ENCODE measurements around the gene PLCB4. TPM values are rescaled to one million over a fixed set of nuclear protein-coding genes. Genes with fewer than 3 reads are reported as not detected.

Gene PLCB4
- total RNA-seq, 1 donor from 2014 or later = 549 TPM

- peak; percentile 72 for DNase-seq (ENCODE audit: low read depth)
Measured at GRCh38 chr20:9103955-9104354, 35.1 kb downstream of the PLCB4 start.

GRCh38 chr20:9108260-9108659, 39.4 kb downstream of the PLCB4 start:
- no peak for DNase-seq (ENCODE audit: low read depth)

GRCh38 chr20:9109566-9109965, 40.7 kb downstream of the PLCB4 start:
- no peak for DNase-seq (ENCODE audit: low read depth)

GRCh38 chr20:9110365-9110764, 41.5 kb downstream of the PLCB4 start:
- no peak for DNase-seq (ENCODE audit: low read depth)

- peak; percentile 55 for DNase-seq (ENCODE audit: low read depth)
Measured at GRCh38 chr20:9110916-9111432, 42.1 kb downstream of the PLCB4 start.

GRCh38 chr20:9112541-9113515, 43.9 kb downstream of the PLCB4 start:
- peak; percentile 93 for DNase-seq (ENCODE audit: low read depth)

- DNase-seq (ENCODE audit: low read depth) = no peak
Measured at GRCh38 chr20:9114709-9115108, 45.8 kb downstream of the PLCB4 start.

- DNase-seq (ENCODE audit: low read depth) = no peak
Measured at GRCh38 chr20:9117548-9117947, 48.7 kb downstream of the PLCB4 start.

GRCh38 chr20:9119776-9120175, 50.9 kb downstream of the PLCB4 start:
- peak; percentile 61 for DNase-seq (ENCODE audit: low read depth)

GRCh38 chr20:9121211-9121610, 52.3 kb downstream of the PLCB4 start:
- DNase-seq (ENCODE audit: low read depth) = no peak

GRCh38 chr20:9122571-9122970, 53.7 kb downstream of the PLCB4 start:
- DNase-seq (ENCODE audit: low read depth) = no peak

- DNase-seq (ENCODE audit: low read depth) = no peak
Measured at GRCh38 chr20:9126527-9126926, 57.6 kb downstream of the PLCB4 start.

GRCh38 chr20:9128568-9128967, 59.7 kb downstream of the PLCB4 start:
- DNase-seq (ENCODE audit: low read depth) = no peak

- no peak for DNase-seq (ENCODE audit: low read depth)
Measured at GRCh38 chr20:9129756-9130155, 60.9 kb downstream of the PLCB4 start.

- no peak for DNase-seq (ENCODE audit: low read depth)
Measured at GRCh38 chr20:9130521-9130920, 61.6 kb downstream of the PLCB4 start.

- no peak for DNase-seq (ENCODE audit: low read depth)
Measured at GRCh38 chr20:9131841-9132240, 63.0 kb downstream of the PLCB4 start.

- no peak for DNase-seq (ENCODE audit: low read depth)
Measured at GRCh38 chr20:9134346-9134745, 65.5 kb downstream of the PLCB4 start.

GRCh38 chr20:9136114-9136513, 67.2 kb downstream of the PLCB4 start:
- no peak for DNase-seq (ENCODE audit: low read depth)

- no peak for DNase-seq (ENCODE audit: low read depth)
Measured at GRCh38 chr20:9137001-9137400, 68.1 kb downstream of the PLCB4 start.

- DNase-seq (ENCODE audit: low read depth) = no peak
Measured at GRCh38 chr20:9139106-9139833, 70.4 kb downstream of the PLCB4 start.

- DNase-seq (ENCODE audit: low read depth) = no peak
Measured at GRCh38 chr20:9140162-9140760, 71.4 kb downstream of the PLCB4 start.

GRCh38 chr20:9141070-9141469, 72.2 kb downstream of the PLCB4 start:
- no peak for DNase-seq (ENCODE audit: low read depth)

All from renal cortical epithelial cell (primary cell).